Measurements from ENCODE around the gene PRELID2.

DNA sequence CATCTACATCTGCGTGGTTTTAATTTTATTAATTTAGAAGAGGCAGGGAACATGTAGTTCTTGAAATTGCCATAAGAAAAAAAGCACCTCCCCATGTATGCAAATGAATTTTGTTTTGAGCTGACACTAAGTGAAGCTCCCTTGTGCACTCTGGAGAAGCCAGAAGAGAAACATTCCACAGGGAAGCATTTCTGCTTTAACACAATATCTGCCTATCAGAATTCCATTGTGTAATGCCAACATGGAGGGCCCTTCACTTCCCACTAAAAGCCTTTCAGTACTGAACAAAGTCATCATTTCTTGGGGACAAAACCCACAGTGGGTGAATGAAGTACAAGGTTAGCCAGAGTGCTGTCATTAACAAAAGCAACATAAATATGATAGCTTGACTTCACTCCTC lies 59.7 kb downstream of the PRELID2 start:
- no peak for TF ChIP-seq POLR2A (IDR thresholded peaks at IDR 0.05)
- no peak for TF ChIP-seq CTCF (IDR thresholded peaks at IDR 0.05 in 8 of 11, conservative IDR thresholded peaks at IDR 0.05 in 3 of 11)
- TF ChIP-seq POLR2AphosphoS5 (IDR thresholded peaks at IDR 0.05): no peak
